Neural cell (in vitro differentiated cells): ENCODE data around the gene HLCS.

Experiments used
- EP300 ChIP-seq: fragments of 450-650 bp; conservative IDR thresholded peaks from 2 replicates; pipeline ENCODE4 v1.6.1; 2014; ENCODE audit warnings: antibody characterized with exemption, mild to moderate bottlenecking, moderate library complexity; ENCODE audit not compliant: poor library complexity, severe bottlenecking
- EZH2 ChIP-seq: fragments of 200-600, 300-800 bp; shearing (Covaris generic), sonication (generic); IDR thresholded peaks from 2 replicates; pipeline ENCODE4 v1.6.1; 2014; ENCODE audit warnings: antibody characterized with exemption, low read length, borderline replicate concordance, mild to moderate bottlenecking; ENCODE audit not compliant: insufficient read depth, poor library complexity, severe bottlenecking
- MXI1 ChIP-seq: fragments of 450-650 bp; conservative IDR thresholded peaks from 2 replicates; pipeline ENCODE4 v1.6.1; 2014; ENCODE audit warnings: antibody characterized with exemption, mild to moderate bottlenecking; ENCODE audit not compliant: poor library complexity, severe bottlenecking
- POLR2AphosphoS5 ChIP-seq: IDR thresholded peaks from 2 replicates; pipeline ENCODE4 v1.6.1; 2012
- RAD21 ChIP-seq: fragments of 450-650 bp; conservative IDR thresholded peaks from 2 replicates; pipeline ENCODE4 v1.6.1; 2014; ENCODE audit warnings: antibody characterized with exemption, mild to moderate bottlenecking, moderate library complexity
- TAF1 ChIP-seq: IDR thresholded peaks from 2 replicates; pipeline ENCODE4 v1.6.1; 2012; ENCODE audit warnings: low read depth
- TF ChIP-seq, protein P1 (sequence below): fragments of 450-650 bp; IDR thresholded peaks from 2 replicates; pipeline ENCODE4 v1.5.1; 2014; ENCODE audit warnings: antibody characterized with exemption, mild to moderate bottlenecking, moderate library complexity; ENCODE audit not compliant: poor library complexity, severe bottlenecking

DNA sequence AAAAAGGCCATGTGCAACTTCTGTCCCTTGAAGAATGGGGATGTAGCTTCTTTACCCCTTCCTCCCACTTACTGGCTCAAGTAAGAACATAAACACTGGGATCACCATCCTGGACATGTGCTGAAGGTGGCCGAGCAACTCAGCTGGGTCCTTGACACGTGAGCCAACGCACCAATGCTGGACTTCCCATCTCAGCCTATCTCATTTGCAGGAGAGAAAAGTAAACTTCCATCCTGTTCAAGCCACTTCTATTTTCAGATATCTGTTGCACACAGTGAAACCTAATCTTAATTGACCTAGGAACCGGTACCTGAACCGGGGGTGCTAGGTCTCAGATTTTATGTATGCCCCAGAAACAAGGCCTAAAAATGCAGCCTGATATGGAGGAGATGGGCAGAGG is 75.3 kb downstream of the HLCS start:
- TF ChIP-seq, protein P1, sequence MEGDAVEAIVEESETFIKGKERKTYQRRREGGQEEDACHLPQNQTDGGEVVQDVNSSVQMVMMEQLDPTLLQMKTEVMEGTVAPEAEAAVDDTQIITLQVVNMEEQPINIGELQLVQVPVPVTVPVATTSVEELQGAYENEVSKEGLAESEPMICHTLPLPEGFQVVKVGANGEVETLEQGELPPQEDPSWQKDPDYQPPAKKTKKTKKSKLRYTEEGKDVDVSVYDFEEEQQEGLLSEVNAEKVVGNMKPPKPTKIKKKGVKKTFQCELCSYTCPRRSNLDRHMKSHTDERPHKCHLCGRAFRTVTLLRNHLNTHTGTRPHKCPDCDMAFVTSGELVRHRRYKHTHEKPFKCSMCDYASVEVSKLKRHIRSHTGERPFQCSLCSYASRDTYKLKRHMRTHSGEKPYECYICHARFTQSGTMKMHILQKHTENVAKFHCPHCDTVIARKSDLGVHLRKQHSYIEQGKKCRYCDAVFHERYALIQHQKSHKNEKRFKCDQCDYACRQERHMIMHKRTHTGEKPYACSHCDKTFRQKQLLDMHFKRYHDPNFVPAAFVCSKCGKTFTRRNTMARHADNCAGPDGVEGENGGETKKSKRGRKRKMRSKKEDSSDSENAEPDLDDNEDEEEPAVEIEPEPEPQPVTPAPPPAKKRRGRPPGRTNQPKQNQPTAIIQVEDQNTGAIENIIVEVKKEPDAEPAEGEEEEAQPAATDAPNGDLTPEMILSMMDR, result no peak
- TF ChIP-seq EZH2 (no peak), RAD21 (no peak), EP300 (no peak), TAF1 (no peak), POLR2AphosphoS5 (no peak), MXI1 (no peak)
